OCI-LY7 (cell line): ENCODE results near the gene ZNF124.

ENCODE experiments used
- CTCF ChIP-seq: fragments of 200-600 bp; sonication (generic); conservative IDR thresholded peaks from 2 replicates; pipeline ENCODE4 v1.5.1; 2014; ENCODE audit warnings: mild to moderate bottlenecking, antibody characterized with exemption, low read length, moderate library complexity, mixed read lengths
- EZH2phosphoT487 ChIP-seq: fragments of 200-600 bp; sonication (generic); IDR thresholded peaks from 2 replicates; pipeline ENCODE4 v1.6.1; 2018; ENCODE audit warnings: low read depth, borderline replicate concordance, mild to moderate bottlenecking, mixed run types, antibody characterized with exemption, low read length, moderate library complexity, mixed read lengths

GRCh38 chr1:247119600-247120407 is 52.0 kb downstream of the ZNF124 start:
- TF ChIP-seq CTCF (no peak), EZH2phosphoT487 (no peak)
